Islet of Langerhans (tissue), 1 donor: Measurements from ENCODE around the gene ZNF397.
"Not testable (repeated sequence)": the region's sequence is repeated elsewhere in the genome, so short reads cannot be mapped to it uniquely, and the experiment has no call there.

ENCODE experiments used
- FAIRE-seq: peaks from one replicate; lab custom pipeline; 2011; peaks lifted over from hg19 to GRCh38; lab: Jason Lieb, UNC

The ZNF397 gene

GRCh38 chr18:35240664-35241447, at the start of gene ZNF397:
Gene ZNF397, plus strand, starts transcription at chr18:35241034. Its CDS starts 1,437 bp downstream, at chr18:35242471.
- peak; percentile 77 for FAIRE-seq

- FAIRE-seq: no peak
Measured at GRCh38 chr18:35191698-35192025, 49.2 kb upstream of the ZNF397 start.

- FAIRE-seq: no peak
Measured at GRCh38 chr18:35192415-35192814, 48.4 kb upstream of the ZNF397 start.

- no peak for FAIRE-seq
Measured at GRCh38 chr18:35193316-35193715, 47.5 kb upstream of the ZNF397 start.

- no peak for FAIRE-seq
Measured at GRCh38 chr18:35197296-35197695, 43.5 kb upstream of the ZNF397 start.

- no peak for FAIRE-seq
Measured at GRCh38 chr18:35201256-35201931, 39.4 kb upstream of the ZNF397 start.

GRCh38 chr18:35203067-35203466, 37.8 kb upstream of the ZNF397 start:
- FAIRE-seq: peak; percentile 13

GRCh38 chr18:35205199-35205712, 35.6 kb upstream of the ZNF397 start:
- no peak for FAIRE-seq

- FAIRE-seq: not testable (repeated sequence)
Measured at GRCh38 chr18:35205746-35206458, 34.9 kb upstream of the ZNF397 start.

GRCh38 chr18:35215026-35215425, 25.8 kb upstream of the ZNF397 start:
- FAIRE-seq: no peak

- not testable (repeated sequence) for FAIRE-seq
Measured at GRCh38 chr18:35216611-35217010, 24.2 kb upstream of the ZNF397 start.

- FAIRE-seq: not testable (repeated sequence)
Measured at GRCh38 chr18:35219331-35219730, 21.5 kb upstream of the ZNF397 start.

- no peak for FAIRE-seq
Measured at GRCh38 chr18:35220424-35220823, 20.4 kb upstream of the ZNF397 start.

- FAIRE-seq: no peak
Measured at GRCh38 chr18:35223797-35224196, 17.0 kb upstream of the ZNF397 start.

- no peak for FAIRE-seq
Measured at GRCh38 chr18:35227254-35227653, 13.6 kb upstream of the ZNF397 start.

GRCh38 chr18:35231052-35231451, 9.8 kb upstream of the ZNF397 start:
- FAIRE-seq: peak; percentile 93

GRCh38 chr18:35236571-35237363, 4.1 kb upstream of the ZNF397 start:
- FAIRE-seq: no peak

- FAIRE-seq: no peak
Measured at GRCh38 chr18:35239314-35239713, 1.5 kb upstream of the ZNF397 start.

- FAIRE-seq: no peak
Measured at GRCh38 chr18:35241448-35241804, 592 bp downstream of the ZNF397 start.

GRCh38 chr18:35242426-35242825, 1.6 kb downstream of the ZNF397 start:
- no peak for FAIRE-seq

GRCh38 chr18:35244671-35245070, 3.8 kb downstream of the ZNF397 start:
- no peak for FAIRE-seq

- FAIRE-seq: no peak
Measured at GRCh38 chr18:35245719-35246317, 5.0 kb downstream of the ZNF397 start.
